ENCODE data around the gene BPGM.

Gene BPGM

GRCh38 chr7:134639683-134640279 lies 6.9 kb upstream of the BPGM start:
- TF ChIP-seq GATA3 (IDR thresholded peaks at IDR 0.05; ENCODE audit: low read depth, low read length) (no peak), GATA2 (IDR thresholded peaks at IDR 0.05; ENCODE audit: low read depth, low read length) (no peak)

GRCh38 chr7:134640842-134641715 lies 5.6 kb upstream of the BPGM start:
- no peak for TF ChIP-seq GATA2 (IDR thresholded peaks at IDR 0.05; ENCODE audit: low read depth, low read length)
- TF ChIP-seq GATA3 (IDR thresholded peaks at IDR 0.05; ENCODE audit: low read depth, low read length) = no peak

- TF ChIP-seq GATA2 (IDR thresholded peaks at IDR 0.05; ENCODE audit: low read depth, low read length) = no peak
- TF ChIP-seq GATA3 (IDR thresholded peaks at IDR 0.05; ENCODE audit: low read depth, low read length) = no peak
These were observed 3.5 kb upstream of the BPGM start for GRCh38 chr7:134643131-134643530.

- TF ChIP-seq GATA2 (IDR thresholded peaks at IDR 0.05; ENCODE audit: low read depth, low read length) (no peak), GATA3 (IDR thresholded peaks at IDR 0.05; ENCODE audit: low read depth, low read length) (no peak)
These were observed 1.2 kb upstream of the BPGM start for GRCh38 chr7:134645478-134645877.

- TF ChIP-seq GATA2 (IDR thresholded peaks at IDR 0.05; ENCODE audit: low read depth, low read length) (no peak), GATA3 (IDR thresholded peaks at IDR 0.05; ENCODE audit: low read depth, low read length) (no peak)
These were observed 718 bp upstream of the BPGM start for GRCh38 chr7:134645935-134646334.

GRCh38 chr7:134648456-134648855 lies 1.8 kb downstream of the BPGM start:
- TF ChIP-seq GATA2 (IDR thresholded peaks at IDR 0.05; ENCODE audit: low read depth, low read length) (no peak), GATA3 (IDR thresholded peaks at IDR 0.05; ENCODE audit: low read depth, low read length) (no peak)

- TF ChIP-seq GATA3 (IDR thresholded peaks at IDR 0.05; ENCODE audit: low read depth, low read length) = no peak
- TF ChIP-seq GATA2 (IDR thresholded peaks at IDR 0.05; ENCODE audit: low read depth, low read length) = no peak
These were observed 2.6 kb downstream of the BPGM start for GRCh38 chr7:134649226-134649775.

GRCh38 chr7:134651991-134652390 lies 5.3 kb downstream of the BPGM start:
- no peak for TF ChIP-seq GATA2 (IDR thresholded peaks at IDR 0.05; ENCODE audit: low read depth, low read length)
- no peak for TF ChIP-seq GATA3 (IDR thresholded peaks at IDR 0.05; ENCODE audit: low read depth, low read length)

GRCh38 chr7:134654104-134654775 lies 7.6 kb downstream of the BPGM start:
- no peak for TF ChIP-seq GATA2 (IDR thresholded peaks at IDR 0.05; ENCODE audit: low read depth, low read length)
- TF ChIP-seq GATA3 (IDR thresholded peaks at IDR 0.05; ENCODE audit: low read depth, low read length) = no peak

- TF ChIP-seq GATA2 (IDR thresholded peaks at IDR 0.05; ENCODE audit: low read depth, low read length) (no peak), GATA3 (IDR thresholded peaks at IDR 0.05; ENCODE audit: low read depth, low read length) (no peak)
These were observed 10.9 kb downstream of the BPGM start for GRCh38 chr7:134657526-134657925.

- TF ChIP-seq GATA2 (IDR thresholded peaks at IDR 0.05; ENCODE audit: low read depth, low read length) (no peak), GATA3 (IDR thresholded peaks at IDR 0.05; ENCODE audit: low read depth, low read length) (no peak)
These were observed 13.7 kb downstream of the BPGM start for GRCh38 chr7:134660242-134660785.

- no peak for TF ChIP-seq GATA3 (IDR thresholded peaks at IDR 0.05; ENCODE audit: low read depth, low read length)
- no peak for TF ChIP-seq GATA2 (IDR thresholded peaks at IDR 0.05; ENCODE audit: low read depth, low read length)
These were observed 14.3 kb downstream of the BPGM start for GRCh38 chr7:134660961-134661376.

GRCh38 chr7:134662166-134662870 lies 15.7 kb downstream of the BPGM start:
- TF ChIP-seq GATA3 (IDR thresholded peaks at IDR 0.05; ENCODE audit: low read depth, low read length) (no peak), GATA2 (IDR thresholded peaks at IDR 0.05; ENCODE audit: low read depth, low read length) (no peak)
